HUES48 (cell line): ENCODE data around the gene ADAMTS2.

Experiments used
- H3K27ac ChIP-seq: one replicate; pipeline ENCODE4 v1.7.0; 2013; ENCODE audit warnings: low read depth, low read length, inconsistent platforms
- H3K27me3 ChIP-seq: 2 replicates; pipeline ENCODE4 v1.6.1; 2013; ENCODE audit warnings: mild to moderate bottlenecking, low read length; ENCODE audit not compliant: control insufficient read depth, insufficient read depth
- H3K36me3 ChIP-seq: 2 replicates; pipeline ENCODE4 v1.6.1; 2013; ENCODE audit warnings: low read length; ENCODE audit not compliant: control insufficient read depth, insufficient read depth
- H3K4me1 ChIP-seq: 2 replicates; pipeline ENCODE4 v1.6.1; 2013; ENCODE audit warnings: mild to moderate bottlenecking, low read length; ENCODE audit not compliant: control insufficient read depth, insufficient read depth
- H3K4me3 ChIP-seq: 2 replicates; pipeline ENCODE4 v1.5.1; 2013; ENCODE audit warnings: mild to moderate bottlenecking, low read depth, low read length
- H3K9ac ChIP-seq: 2 replicates; pipeline ENCODE4 v1.6.1; 2013; ENCODE audit warnings: mild to moderate bottlenecking, low read depth, low read length, moderate library complexity
- H3K9me3 ChIP-seq: 2 replicates; pipeline ENCODE4 v1.6.1; 2013; ENCODE audit warnings: low read length; ENCODE audit not compliant: control insufficient read depth, insufficient read depth

ADAMTS2 gene

DNA sequence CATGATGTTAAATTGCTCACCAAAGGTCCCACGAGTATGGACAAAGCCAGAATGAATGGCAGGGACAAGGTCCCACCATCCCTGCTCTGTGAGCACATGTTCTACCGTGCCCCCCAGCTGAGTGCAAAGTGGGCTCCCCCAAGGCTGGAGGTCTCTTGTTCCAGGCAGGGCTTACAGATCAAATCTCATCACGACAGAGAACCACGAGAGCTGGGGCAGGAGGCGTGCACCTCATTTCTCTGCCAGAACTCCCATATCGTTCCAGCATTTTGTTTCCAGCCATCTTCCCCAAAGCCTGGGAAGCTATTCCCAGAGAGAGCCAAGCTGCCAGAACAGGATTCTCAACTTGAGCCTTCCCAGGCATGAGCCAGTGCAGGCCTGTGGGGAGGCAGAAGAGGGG, 176.6 kb downstream of the ADAMTS2 start:
- Histone ChIP-seq H3K27me3 (no peaks in the 10 kb centered on the region), H3K36me3 (no peaks in the 10 kb centered on the region), H3K9ac (no peak overlapping the region), H3K9me3 (no peaks in the 10 kb centered on the region), H3K4me1 (no peaks in the 10 kb centered on the region), H3K4me3 (no peak overlapping the region), H3K27ac (no peak overlapping the region)

DNA sequence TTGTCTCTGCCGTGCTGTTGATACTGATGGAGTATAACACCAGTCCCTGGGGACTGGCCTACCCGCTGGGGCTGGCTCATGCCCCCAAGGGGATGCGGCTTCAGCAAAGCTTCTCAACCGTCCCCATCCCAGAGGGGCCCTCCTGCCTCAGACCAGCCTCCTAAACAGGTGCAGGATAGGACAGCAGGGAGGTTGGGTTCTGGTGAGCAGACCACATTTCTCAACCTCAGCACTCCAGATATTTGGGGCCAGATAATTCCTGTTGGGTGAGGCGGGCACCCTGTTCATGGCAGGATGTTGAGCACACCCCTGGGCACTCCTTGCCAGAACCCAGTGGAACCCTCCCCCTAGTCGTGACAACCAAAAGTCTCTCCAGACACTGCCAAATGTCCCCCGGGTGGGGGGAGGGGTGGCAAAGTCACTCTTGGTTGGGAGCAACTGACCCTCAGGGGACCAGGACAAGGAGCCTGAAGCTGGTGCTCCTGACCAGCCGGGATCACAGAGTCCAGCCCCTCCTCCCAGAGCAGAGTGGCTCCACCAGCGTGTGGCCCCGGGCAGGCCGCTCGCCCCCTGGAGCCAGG, 177.3 kb downstream of the ADAMTS2 start:
- Histone ChIP-seq H3K9me3 (no peaks in the 10 kb centered on the region), H3K27ac (no peak overlapping the region), H3K36me3 (no peaks in the 10 kb centered on the region), H3K4me3 (no peak overlapping the region), H3K9ac (no peak overlapping the region), H3K27me3 (no peaks in the 10 kb centered on the region), H3K4me1 (no peaks in the 10 kb centered on the region)

- Histone ChIP-seq H3K9ac (no peak overlapping the region), H3K27ac (no peak overlapping the region), H3K9me3 (no peaks in the 10 kb centered on the region), H3K4me1 (no peaks in the 10 kb centered on the region), H3K4me3 (peak overlapping the region; percentile 56), H3K36me3 (no peaks in the 10 kb centered on the region), H3K27me3 (no peaks in the 10 kb centered on the region)
Observed at GRCh38 chr5:179166886-179167841, 178.1 kb downstream of the ADAMTS2 start.

DNA sequence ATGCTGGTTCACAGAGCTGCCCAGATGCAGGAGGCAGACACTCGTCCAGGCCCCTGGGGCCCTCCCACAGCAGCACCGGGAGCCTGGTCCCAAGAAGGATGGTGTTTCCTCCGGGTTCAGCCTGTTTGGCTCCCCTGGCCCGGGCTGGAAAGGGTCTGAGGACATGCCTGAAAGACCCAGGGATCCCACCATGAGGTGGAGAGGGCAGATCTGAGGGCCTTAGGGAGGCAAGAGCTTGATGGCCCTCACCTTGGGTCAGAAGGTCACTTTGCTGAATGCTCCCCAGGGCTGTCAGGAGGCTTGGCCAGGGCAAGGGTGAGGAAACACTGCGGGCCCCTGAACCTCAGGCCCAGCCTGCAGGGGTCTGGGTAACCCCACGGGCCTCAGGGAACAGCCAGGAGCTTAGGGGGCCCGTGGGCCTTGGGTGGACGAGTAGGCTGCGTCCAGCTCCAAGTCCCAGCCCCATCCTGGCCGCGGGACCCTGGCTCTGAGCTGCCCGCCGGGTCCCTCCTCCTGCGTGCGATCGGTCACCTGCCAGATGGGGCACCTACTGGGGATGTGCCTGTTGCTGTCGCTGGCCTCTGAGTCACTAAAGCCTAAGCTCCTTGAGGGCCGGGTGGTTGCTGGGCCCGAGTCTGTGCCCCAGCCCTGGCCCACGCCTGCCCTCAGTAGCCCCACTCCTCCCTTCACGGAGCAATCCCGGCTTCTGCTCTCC, 178.9 kb downstream of the ADAMTS2 start:
- no peaks in the 10 kb centered on the region for H3K4me1 ChIP-seq
- H3K27ac ChIP-seq = no peak overlapping the region
- H3K9me3 ChIP-seq = no peaks in the 10 kb centered on the region
- H3K4me3 ChIP-seq = no peak overlapping the region
- H3K27me3 ChIP-seq = no peaks in the 10 kb centered on the region
- H3K9ac ChIP-seq = no peak overlapping the region
- no peaks in the 10 kb centered on the region for H3K36me3 ChIP-seq

- no peak overlapping the region for H3K4me3 ChIP-seq
Observed at GRCh38 chr5:179165421-179166170, 179.7 kb downstream of the ADAMTS2 start.

GRCh38 chr5:179164331-179165311, 180.6 kb downstream of the ADAMTS2 start:
- Histone ChIP-seq H3K27me3 (no peaks in the 10 kb centered on the region), H3K36me3 (no peaks in the 10 kb centered on the region), H3K27ac (no peak overlapping the region), H3K9me3 (no peaks in the 10 kb centered on the region), H3K9ac (no peak overlapping the region), H3K4me3 (no peak overlapping the region), H3K4me1 (no peaks in the 10 kb centered on the region)

More at GRCh38 chr5:179165421-179166170, 179.7 kb downstream of the ADAMTS2 start:
- Histone ChIP-seq H3K9me3 (no peaks in the 10 kb centered on the region), H3K4me1 (no peaks in the 10 kb centered on the region), H3K36me3 (no peaks in the 10 kb centered on the region), H3K9ac (no peak overlapping the region), H3K27ac (no peak overlapping the region), H3K27me3 (no peaks in the 10 kb centered on the region)

GRCh38 chr5:179163236-179164155, 181.8 kb downstream of the ADAMTS2 start:
- Histone ChIP-seq H3K4me3 (no peak overlapping the region), H3K27ac (no peak overlapping the region), H3K4me1 (no peaks in the 10 kb centered on the region), H3K9me3 (no peaks in the 10 kb centered on the region), H3K36me3 (no peaks in the 10 kb centered on the region), H3K9ac (no peak overlapping the region), H3K27me3 (no peaks in the 10 kb centered on the region)

DNA sequence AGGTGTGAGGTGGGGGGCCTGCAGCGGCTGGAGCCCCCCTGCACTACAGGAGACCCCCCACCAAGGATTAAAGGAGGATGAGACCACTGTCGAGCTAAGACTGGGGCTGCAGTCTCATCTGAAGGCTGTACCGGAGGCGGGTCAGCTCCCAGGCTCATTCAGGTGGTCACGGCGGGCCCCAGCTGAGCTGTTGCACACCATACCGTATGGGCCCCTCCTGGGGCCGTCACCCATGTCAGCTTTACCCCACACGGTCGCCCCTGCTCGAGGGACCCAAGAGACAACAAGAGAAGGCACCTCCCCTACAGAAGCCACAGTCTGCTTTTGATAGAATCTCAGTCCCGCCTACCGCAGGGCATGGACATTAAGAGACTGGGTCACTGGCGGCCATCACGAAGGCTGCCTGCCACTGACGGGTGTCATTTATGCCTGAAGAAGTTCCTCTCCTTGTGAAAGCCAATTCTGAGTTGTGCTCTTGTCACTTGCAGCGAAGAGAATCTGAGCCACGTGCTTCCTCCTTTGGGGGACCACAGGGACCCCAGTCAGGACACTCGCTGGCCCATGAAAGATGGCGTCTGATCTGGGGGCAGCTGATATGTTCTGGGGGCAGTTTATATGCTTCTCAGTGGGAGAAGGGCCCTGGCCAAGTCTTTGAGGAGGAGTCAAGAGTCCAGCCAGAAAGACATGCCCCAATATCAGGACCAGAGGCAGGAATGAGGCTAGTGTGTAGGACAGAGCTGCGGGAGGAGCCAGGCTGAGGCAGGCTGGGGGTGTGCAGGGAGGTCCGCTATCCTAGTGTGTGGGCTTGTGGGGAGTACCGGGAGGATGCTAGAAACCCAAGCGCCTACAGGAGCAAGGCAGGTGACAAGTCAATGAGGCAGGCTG, 182.7 kb downstream of the ADAMTS2 start:
- Histone ChIP-seq H3K9ac (no peak overlapping the region), H3K9me3 (no peaks in the 10 kb centered on the region), H3K36me3 (no peaks in the 10 kb centered on the region), H3K27ac (no peak overlapping the region), H3K4me3 (no peak overlapping the region), H3K4me1 (no peaks in the 10 kb centered on the region), H3K27me3 (no peaks in the 10 kb centered on the region)

DNA sequence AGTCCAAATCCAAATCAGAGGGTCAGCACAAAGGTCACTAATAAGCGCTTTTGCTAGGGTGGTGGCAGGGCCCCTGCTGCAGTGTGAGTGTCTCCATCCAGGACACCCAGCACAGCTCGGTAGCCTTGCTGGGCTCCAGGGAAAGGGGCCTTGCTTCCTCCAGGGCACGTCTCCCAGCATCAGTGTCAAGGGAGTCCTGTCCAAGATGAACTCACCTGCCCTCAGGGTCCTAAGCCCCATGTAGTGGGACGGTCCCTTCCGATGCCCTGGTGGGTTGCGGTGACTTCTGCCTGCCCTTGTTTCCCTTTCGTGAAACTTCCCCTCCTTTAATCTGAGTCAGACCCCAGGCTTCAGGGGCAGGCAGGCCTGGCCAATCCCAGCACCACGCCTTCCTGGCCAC, 183.4 kb downstream of the ADAMTS2 start:
- Histone ChIP-seq H3K4me1 (no peaks in the 10 kb centered on the region), H3K9me3 (no peaks in the 10 kb centered on the region), H3K27me3 (no peaks in the 10 kb centered on the region), H3K27ac (no peak overlapping the region), H3K9ac (no peak overlapping the region), H3K4me3 (no peak overlapping the region), H3K36me3 (no peaks in the 10 kb centered on the region)
